ENCODE measurements around the gene SCMH1.
A peak's percentile ranks its signal among the peaks of the same experiment; 100 is the strongest.

The SCMH1 gene

GRCh38 chr1:40984066-40984465 is 258.0 kb downstream of the SCMH1 start:
- FAIRE-seq: no peak
- no peak for TF ChIP-seq POLR2A (IDR thresholded peaks at IDR 0.05; ENCODE audit: low read depth, low read length)
- no peak for DNase-seq (ENCODE audit: insufficient read length, low spot score)

- no peak for FAIRE-seq
These were observed 258.8 kb downstream of the SCMH1 start for GRCh38 chr1:40983286-40983685.

GRCh38 chr1:40982721-40983120 is 259.4 kb downstream of the SCMH1 start:
- DNase-seq (ENCODE audit: insufficient read length, low spot score) (no peak), FAIRE-seq (no peak)
- TF ChIP-seq POLR2A (IDR thresholded peaks at IDR 0.05; ENCODE audit: low read depth, low read length): no peak

More at GRCh38 chr1:40983286-40983685, 258.8 kb downstream of the SCMH1 start:
- no peak for TF ChIP-seq POLR2A (IDR thresholded peaks at IDR 0.05; ENCODE audit: low read depth, low read length)
- DNase-seq (ENCODE audit: insufficient read length, low spot score): no peak

GRCh38 chr1:40981691-40982448 is 260.2 kb downstream of the SCMH1 start:
- DNase-seq (ENCODE audit: insufficient read length, low spot score) (no peak), FAIRE-seq (no peak)
- no peak for TF ChIP-seq POLR2A (IDR thresholded peaks at IDR 0.05; ENCODE audit: low read depth, low read length)

GRCh38 chr1:40980453-40981121 is 261.5 kb downstream of the SCMH1 start:
- FAIRE-seq (no peak), DNase-seq (ENCODE audit: insufficient read length, low spot score) (peak; percentile 50)
- TF ChIP-seq POLR2A (IDR thresholded peaks at IDR 0.05; ENCODE audit: low read depth, low read length): no peak; the same call in 1 of the 2 replicates

GRCh38 chr1:40980068-40980452 is 262.0 kb downstream of the SCMH1 start:
- TF ChIP-seq POLR2A (IDR thresholded peaks at IDR 0.05; ENCODE audit: low read depth, low read length): no peak
- DNase-seq (ENCODE audit: insufficient read length, low spot score): no peak
- FAIRE-seq: no peak

GRCh38 chr1:40979241-40980067 is 262.7 kb downstream of the SCMH1 start, which contains the start of gene CTPS1:
Gene CTPS1 (plus strand): TSS chr1:40979696. CDS start chr1:40983291, 3,595 bp downstream.
- TF ChIP-seq POLR2A (IDR thresholded peaks at IDR 0.05; ENCODE audit: low read depth, low read length): peak; percentile 75
- FAIRE-seq (no peak), DNase-seq (ENCODE audit: insufficient read length, low spot score) (peak; percentile 96)

- no peak for FAIRE-seq
- TF ChIP-seq POLR2A (IDR thresholded peaks at IDR 0.05; ENCODE audit: low read depth, low read length): no peak
These were observed 263.2 kb downstream of the SCMH1 start for GRCh38 chr1:40978886-40979240.

GRCh38 chr1:40977716-40978115 is 264.4 kb downstream of the SCMH1 start:
- no peak for TF ChIP-seq POLR2A (IDR thresholded peaks at IDR 0.05; ENCODE audit: low read depth, low read length)
- FAIRE-seq (no peak), DNase-seq (ENCODE audit: insufficient read length, low spot score) (no peak)

More at GRCh38 chr1:40978886-40979240, 263.2 kb downstream of the SCMH1 start:
- no peak for DNase-seq (ENCODE audit: insufficient read length, low spot score)

Data from H54 (cell line).